ENCODE measurements around the gene PIK3AP1. TPM values are rescaled to one million over a fixed set of nuclear protein-coding genes. Genes with fewer than 3 reads are reported as not detected.

Gene PIK3AP1
- total and polyA plus RNA-seq, 2 of the 8 experiments (the other 6 are each of a cell fraction or from before 2014, with no cell fraction given): 1.9 to 4.5 TPM

DNA sequence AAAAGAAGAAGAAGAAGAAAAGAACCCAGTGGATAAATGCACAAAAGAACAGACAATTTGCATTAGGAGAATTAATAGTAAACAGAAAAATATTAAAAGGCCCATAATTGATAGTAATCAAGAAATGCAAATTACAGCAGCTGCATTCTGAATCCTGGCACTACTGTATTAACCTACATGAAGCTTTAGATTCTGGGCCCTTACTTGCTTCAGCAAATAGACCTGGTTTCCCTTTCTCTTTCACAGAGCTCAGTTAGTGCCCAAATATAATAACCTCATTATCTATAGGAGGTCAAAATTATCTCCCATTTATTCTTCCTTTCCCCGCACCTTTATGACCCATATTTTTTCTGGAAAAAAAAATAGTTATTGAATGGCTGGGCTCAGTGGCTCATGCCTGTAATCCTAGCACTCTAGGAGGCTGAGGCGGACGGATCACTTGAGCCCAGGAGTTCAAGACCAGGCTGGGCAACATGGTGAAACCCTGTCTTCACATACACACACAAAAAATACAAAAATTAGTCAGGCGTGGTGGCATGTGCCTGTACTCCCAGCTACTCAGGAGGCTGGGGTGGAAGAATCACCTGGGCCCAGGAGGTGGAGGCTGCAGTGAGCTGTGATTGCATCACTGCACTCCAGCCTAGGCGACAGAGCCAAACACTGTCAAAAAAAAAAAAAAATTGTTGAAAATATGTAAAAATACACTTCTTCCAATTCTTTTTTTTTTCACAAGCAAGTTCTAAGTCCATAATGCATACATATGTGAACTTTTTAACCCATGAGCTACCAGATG lies 36.0 kb upstream of the PIK3AP1 start:
- no peak overlapping the region for H3K4me2 ChIP-seq (ENCODE audit: insufficient read depth in 1 of 2, low read depth in 2 of 2, low read length in 2 of 2)
- CTCF ChIA-PET (ENCODE audit: partially characterized antibody): interaction anchor here (0.6 to 0.7 kb wide), 2 partner anchors 29 to 58 kb away, joined by 4 read pairs; no protein-coding TSS in a partner anchor
- 89% methylated on average over 5 of the region's 5 CpGs; no CpG with 5 or more reads in 1 of the 2 experiments for WGBS, 2 experiments (ENCODE audit: extremely low coverage in 1 of 2, insufficient coverage in 1 of 2, insufficient read length in 1 of 2, insufficient replicate concordance in 2 of 2, low coverage in 1 of 2, low lambda C conversion rate in 2 of 2, missing lambda C conversion rate in 1 of 2)
- H3K4me3 ChIP-seq (ENCODE audit: extremely low read depth in 1 of 4, insufficient read depth in 2 of 4, low read depth in 3 of 4, low read length in 4 of 4): no peak overlapping the region
- H3K4me1 ChIP-seq (replicated peaks in 1 of 4; ENCODE audit: control insufficient read depth in 3 of 4, insufficient read depth in 4 of 4, low read length in 3 of 4): no peaks in the 10 kb centered on the region
- H3K14ac ChIP-seq (ENCODE audit: insufficient read length): no peak overlapping the region
- no peak overlapping the region for H4K5ac ChIP-seq (ENCODE audit: insufficient read length, low read depth, low read length)
- DNase-seq (ENCODE audit: low read depth in 1 of 2, low spot score in 2 of 2): no peak
- no peak overlapping the region for H2BK15ac ChIP-seq (ENCODE audit: low read length)
- H3K23me2 ChIP-seq (ENCODE audit: low read depth, low read length): no peaks in the 10 kb centered on the region
- POLR2A ChIA-PET (ENCODE audit: partially characterized antibody): interaction anchor here (0.5 kb wide), 1 partner anchor 453 kb away, joined by 3 read pairs; no protein-coding TSS in a partner anchor
- H2BK5ac ChIP-seq (ENCODE audit: low read depth, low read length): no peak overlapping the region
- H3K27me3 ChIP-seq (replicated peaks in 1 of 4; ENCODE audit: control insufficient read depth in 3 of 4, extremely low read depth in 1 of 4, insufficient read depth in 3 of 4, low read length in 3 of 4): no peaks in the 10 kb centered on the region
- H3K9me3 ChIP-seq (ENCODE audit: insufficient read depth in 2 of 2, low read depth in 1 of 2, low read length in 1 of 2): no peaks in the 10 kb centered on the region
- H3K79me2 ChIP-seq (ENCODE audit: control insufficient read depth in 1 of 2, insufficient read depth in 2 of 2, low read length in 2 of 2): no peaks in the 10 kb centered on the region
- H3K4ac ChIP-seq (replicated peaks; ENCODE audit: insufficient read length, low read depth, low read length): no peak overlapping the region
- H3K9ac ChIP-seq (replicated peaks in 1 of 4; ENCODE audit: extremely low read depth in 1 of 4, low read depth in 3 of 4, low read length in 3 of 4): no peak overlapping the region
- no peaks in the 10 kb centered on the region for H4K20me1 ChIP-seq (replicated peaks in 1 of 2; ENCODE audit: control insufficient read depth in 1 of 2, insufficient read depth in 2 of 2, low read length in 2 of 2)
- H3K27ac ChIP-seq (ENCODE audit: low read depth, low read length): no peak overlapping the region
- H2AFZ ChIP-seq (ENCODE audit: low read length): no peak overlapping the region
- H4K91ac ChIP-seq (replicated peaks; ENCODE audit: insufficient read length, low read length): no peak overlapping the region
- no peaks in the 10 kb centered on the region for H3K36me3 ChIP-seq (ENCODE audit: control insufficient read depth in 2 of 4, insufficient read depth in 4 of 4, low read length in 3 of 4)
- no peak overlapping the region for H2BK12ac ChIP-seq (ENCODE audit: low read depth, low read length)
- H3K18ac ChIP-seq (ENCODE audit: extremely low read depth, low read length): no peak overlapping the region
- no peak overlapping the region for H2BK20ac ChIP-seq (ENCODE audit: low read length)
- no peak overlapping the region for H3K56ac ChIP-seq (replicated peaks; ENCODE audit: insufficient read length, low read depth, low read length)
- FAIRE-seq: no peak
- no peak overlapping the region for H2AK5ac ChIP-seq (ENCODE audit: low read depth, low read length)
- no peak overlapping the region for H3K23ac ChIP-seq (ENCODE audit: insufficient read length)
- no peak overlapping the region for H4K8ac ChIP-seq (ENCODE audit: extremely low read depth, insufficient read depth, low read length)
- no peaks in the 10 kb centered on the region for H3K79me1 ChIP-seq (ENCODE audit: low read depth, low read length)
- H2BK120ac ChIP-seq (replicated peaks; ENCODE audit: low read depth, low read length): no peak overlapping the region
- TF ChIP-seq GTF2F1 (IDR thresholded peaks at IDR 0.05; ENCODE audit: borderline replicate concordance, low read depth, low read length) (no peak), SP1 (IDR thresholded peaks at IDR 0.05; ENCODE audit: low read depth, low read length) (no peak), RAD21 (IDR thresholded peaks at IDR 0.05 in 1 of 2, conservative IDR thresholded peaks at IDR 0.05 in 1 of 2; ENCODE audit: low read depth in 2 of 2, low read length in 2 of 2) (no peak), HDAC6 (IDR thresholded peaks at IDR 0.05; ENCODE audit: low read depth, low read length) (no peak), PHF8 (conservative IDR thresholded peaks at IDR 0.05; ENCODE audit: low read depth, low read length) (no peak), TBP (IDR thresholded peaks at IDR 0.05; ENCODE audit: low read depth, low read length) (no peak), HDAC2 (IDR thresholded peaks at IDR 0.05; ENCODE audit: borderline replicate concordance in 1 of 2, low read depth in 2 of 2, low read length in 2 of 2) (no peak), SP2 (IDR thresholded peaks at IDR 0.05; ENCODE audit: low read length) (no peak), CEBPB (IDR thresholded peaks at IDR 0.05; ENCODE audit: low read depth, low read length) (no peak), TEAD4 (IDR thresholded peaks at IDR 0.05; ENCODE audit: low read depth, low read length) (no peak), NANOG (IDR thresholded peaks at IDR 0.05; ENCODE audit: insufficient read depth, low read depth, low read length, poor library complexity, severe bottlenecking) (no peak), SAP30 (IDR thresholded peaks at IDR 0.05; ENCODE audit: insufficient read depth, insufficient replicate concordance, low read length) (no peak), CHD2 (IDR thresholded peaks at IDR 0.05; ENCODE audit: low read length) (no peak)

All from H1 (cell line).